ENCODE data around the gene IGSF3.
"Not testable (repeated sequence)": the region's sequence is repeated elsewhere in the genome, so short reads cannot be mapped to it uniquely, and the experiment has no call there.

GRCh38 chr1:116646673-116647170, 20.8 kb downstream of the IGSF3 start:
- TF ChIP-seq EP300 (IDR thresholded peaks at IDR 0.05): not testable (repeated sequence)
- TF ChIP-seq, protein P1, sequence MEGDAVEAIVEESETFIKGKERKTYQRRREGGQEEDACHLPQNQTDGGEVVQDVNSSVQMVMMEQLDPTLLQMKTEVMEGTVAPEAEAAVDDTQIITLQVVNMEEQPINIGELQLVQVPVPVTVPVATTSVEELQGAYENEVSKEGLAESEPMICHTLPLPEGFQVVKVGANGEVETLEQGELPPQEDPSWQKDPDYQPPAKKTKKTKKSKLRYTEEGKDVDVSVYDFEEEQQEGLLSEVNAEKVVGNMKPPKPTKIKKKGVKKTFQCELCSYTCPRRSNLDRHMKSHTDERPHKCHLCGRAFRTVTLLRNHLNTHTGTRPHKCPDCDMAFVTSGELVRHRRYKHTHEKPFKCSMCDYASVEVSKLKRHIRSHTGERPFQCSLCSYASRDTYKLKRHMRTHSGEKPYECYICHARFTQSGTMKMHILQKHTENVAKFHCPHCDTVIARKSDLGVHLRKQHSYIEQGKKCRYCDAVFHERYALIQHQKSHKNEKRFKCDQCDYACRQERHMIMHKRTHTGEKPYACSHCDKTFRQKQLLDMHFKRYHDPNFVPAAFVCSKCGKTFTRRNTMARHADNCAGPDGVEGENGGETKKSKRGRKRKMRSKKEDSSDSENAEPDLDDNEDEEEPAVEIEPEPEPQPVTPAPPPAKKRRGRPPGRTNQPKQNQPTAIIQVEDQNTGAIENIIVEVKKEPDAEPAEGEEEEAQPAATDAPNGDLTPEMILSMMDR (IDR thresholded peaks at IDR 0.05): not testable (repeated sequence)

Data from suprapubic skin (tissue), 3 donors.